K562 (cell line): ENCODE data around the gene CLDN12. TPM values are rescaled to one million over a fixed set of nuclear protein-coding genes. Genes with fewer than 3 reads are reported as not detected.

Source experiments
- ATAC-seq: fragments of 200-7000 bp; cut with Tn5 transposase; 3 replicates; pipeline ENCODE4 v1.9.1; 2020; ENCODE audit warnings: moderate library complexity
- BruUV-seq: library from RNA; stranded (reverse); fragments of 400-500 nt; replicated peaks from 2 replicates; lab custom pipeline; 2021; lab: Mats Ljungman, UMichigan
- CTCF ChIA-PET: fragments of 300-600 bp; formaldehyde crosslinking; extraction: SDS; loops from one replicate; lab custom pipeline; 2021; ENCODE audit warnings: low intra/inter-chr PET ratio; lab: Yijun Ruan, JAX
- POLR2A ChIA-PET: fragments of 300-600, 350-650 bp; sonication (Branson Sonifier 250); formaldehyde crosslinking; extraction: SDS; loops from one replicate; lab custom pipeline; 2021; ENCODE audit warnings: antibody characterized with exemption, inconsistent platforms; lab: Yijun Ruan, JAX
- DNase-seq, 4 experiments: peaks; one replicate each; pipeline versions ENCODE4 v3.0.0 to v3.0.0-alpha.2; 2011 to 2018; ENCODE audit warnings: low spot score in 3 of 4, mixed read lengths in 3 of 4; ENCODE audit errors: extremely low read depth in 1 of 4
- FAIRE-seq: peaks from 2 replicates; lab custom pipeline; 2011; peaks lifted over from hg19 to GRCh38; lab: Jason Lieb, UNC
- H2AFZ ChIP-seq: 2 replicates; pipeline ENCODE4 v1.6.0; 2011; ENCODE audit warnings: low read depth, low read length, control low read depth, inconsistent platforms
- H3K27ac ChIP-seq: fragments of 200-600 bp; 3 replicates; pipeline ENCODE4 v1.8.0; 2011; ENCODE audit warnings: low read depth, mild to moderate bottlenecking, control low read depth, inconsistent platforms, low read length, moderate library complexity, mixed read lengths; ENCODE audit errors: extremely low read depth
- H3K27me3 ChIP-seq, 2 experiments: fragments of 300-600 bp in 1 of 2; 2 replicates in 1 of 2; 3 replicates in 1 of 2; pipeline versions ENCODE4 v1.6.0 to v1.8.0; 2011; ENCODE audit warnings: inconsistent platforms in 2 of 2, low read length in 2 of 2, mild to moderate bottlenecking in 1 of 2, mixed read lengths in 1 of 2, moderate library complexity in 1 of 2; ENCODE audit not compliant: control insufficient read depth in 2 of 2, insufficient read depth in 2 of 2
- H3K36me3 ChIP-seq: fragments of 300-600 bp; 3 replicates; pipeline ENCODE4 v1.8.0; 2011; ENCODE audit warnings: mild to moderate bottlenecking, low read length, inconsistent platforms; ENCODE audit not compliant: control insufficient read depth, insufficient read depth
- H3K4me1 ChIP-seq, 2 experiments: fragments of 200-600 bp in 1 of 2; replicated peaks in 1 of 2; 2 replicates in 1 of 2; 3 replicates in 1 of 2; pipeline versions ENCODE4 v1.5.1 to v1.8.0; 2011; ENCODE audit warnings: inconsistent platforms in 2 of 2, low read length in 2 of 2, mild to moderate bottlenecking in 1 of 2, mixed read lengths in 1 of 2, moderate library complexity in 1 of 2; ENCODE audit not compliant: control insufficient read depth in 2 of 2, insufficient read depth in 2 of 2
- H3K4me2 ChIP-seq: 2 replicates; pipeline ENCODE4 v1.6.1; 2011; ENCODE audit warnings: low read length, control low read depth, inconsistent platforms, mixed read lengths; ENCODE audit not compliant: insufficient read depth
- H3K4me3 ChIP-seq: fragments of 200-600 bp; sonication (generic), shearing (Covaris generic); 2 replicates; pipeline ENCODE4 v1.5.1; 2016; ENCODE audit warnings: control low read depth, inconsistent platforms
- H3K79me2 ChIP-seq: fragments of 200-600 bp; 3 replicates; pipeline ENCODE4 v1.8.0; 2011; ENCODE audit warnings: low read length, inconsistent platforms; ENCODE audit not compliant: control insufficient read depth, insufficient read depth
- H3K9ac ChIP-seq, 2 experiments: 2 replicates each; pipeline versions ENCODE4 v1.6.0 to v1.6.1; 2011; ENCODE audit warnings: low read depth in 2 of 2, low read length in 2 of 2, control low read depth in 1 of 2, inconsistent platforms in 1 of 2, mild to moderate bottlenecking in 1 of 2, mixed read lengths in 1 of 2; ENCODE audit not compliant: insufficient read depth in 1 of 2
- H3K9me1 ChIP-seq: one replicate; pipeline ENCODE4 v1.6.0; 2011; ENCODE audit warnings: inconsistent platforms, mild to moderate bottlenecking, low read length, moderate library complexity; ENCODE audit not compliant: control insufficient read depth, insufficient read depth
- H3K9me3 ChIP-seq: replicated peaks from 2 replicates; pipeline ENCODE4 v1.5.1; 2011; ENCODE audit warnings: low read depth, low read length, inconsistent platforms; ENCODE audit not compliant: control insufficient read depth, insufficient read depth
- H4K20me1 ChIP-seq: replicated peaks from 2 replicates; pipeline ENCODE4 v1.6.1; 2011; ENCODE audit warnings: low read length, inconsistent platforms, mixed read lengths; ENCODE audit not compliant: control insufficient read depth, insufficient read depth
- DMBX1 ChIP-seq: fragments of 250-450 bp; sonication (Bioruptor Pico); IDR thresholded peaks from 2 replicates; pipeline ENCODE4 v1.8.0; 2022; ENCODE audit warnings: inconsistent platforms, mild to moderate bottlenecking, moderate library complexity, borderline replicate concordance
- GTF3C2 ChIP-seq: IDR thresholded peaks from 3 replicates; pipeline ENCODE4 v1.6.1; 2011; ENCODE audit warnings: borderline replicate concordance, mild to moderate bottlenecking, moderate library complexity; ENCODE audit not compliant: insufficient read length; ENCODE audit errors: extremely low read depth
- HNRNPK ChIP-seq: fragments of 200-400 bp; formaldehyde crosslinking; IDR thresholded peaks from one replicate; pipeline ENCODE4 v1.6.1; 2018; ENCODE audit warnings: mild to moderate bottlenecking, low read depth, low read length; ENCODE audit not compliant: poor library complexity, severe bottlenecking
- NFATC3 ChIP-seq: fragments of 450-650 bp; IDR thresholded peaks from 2 replicates; pipeline ENCODE4 v1.6.1; 2017; ENCODE audit warnings: mild to moderate bottlenecking
- SNRNP70 ChIP-seq: fragments of 200-400 bp; formaldehyde crosslinking; optimal IDR thresholded peaks from 2 replicates; pipeline ENCODE3; 2017; ENCODE audit warnings: low read depth, low read length
- SREBF2 ChIP-seq: sonication (generic); formaldehyde crosslinking; IDR thresholded peaks from 2 replicates; pipeline ENCODE4 v1.4.0; 2020; ENCODE audit warnings: mild to moderate bottlenecking, missing genetic modification reagents
- STAT5A ChIP-seq: IDR thresholded peaks from 2 replicates; pipeline ENCODE4 v1.6.1; 2012; ENCODE audit warnings: low read length, inconsistent platforms, borderline replicate concordance
- TAF7 ChIP-seq: fragments of 450-650 bp; IDR thresholded peaks from 2 replicates; pipeline ENCODE4 v1.6.1; 2016; ENCODE audit warnings: missing genetic modification characterization, missing compliant biosample characterization
- TEAD4 ChIP-seq, 2 experiments: sonication (generic) in 1 of 2; formaldehyde crosslinking in 1 of 2; IDR thresholded peaks; 2 replicates each; pipeline versions ENCODE4 v1.6.1 to v1.8.0; 2012 to 2022; ENCODE audit warnings: borderline replicate concordance in 1 of 2, inconsistent platforms in 1 of 2, low read length in 1 of 2, mild to moderate bottlenecking in 1 of 2, missing genetic modification reagents in 1 of 2
- TFAP4 ChIP-seq: sonication (generic); formaldehyde crosslinking; IDR thresholded peaks from 2 replicates; pipeline ENCODE4 v1.8.0; 2022; ENCODE audit warnings: missing genetic modification reagents, mild to moderate bottlenecking, moderate library complexity, borderline replicate concordance
- ZBTB26 ChIP-seq: fragments of 450-650 bp; formaldehyde crosslinking; IDR thresholded peaks from 2 replicates; pipeline ENCODE4 v1.4.0; 2022; ENCODE audit warnings: missing genetic modification characterization
- in situ Hi-C: fragments of 300-500 bp; cut with MboI; formaldehyde crosslinking; loops from 4 replicates; pipeline ENCODE4 v1.15.0; 2018; ENCODE audit warnings: inconsistent platforms, mixed read lengths
- intact Hi-C: fragments of 100-400 bp; cut with micrococcal nuclease; formaldehyde crosslinking; loops from 2 replicates; pipeline ENCODE4 v1.14.2; 2022
- polyA plus RNA-seq, 8 experiments: library from polyadenylated mRNA; depleted of rRNA in 4 of 8; stranded (reverse) in 5 of 8; unstranded in 3 of 8; fragments of >200 nt; fragmentation: Nextera tagmentation in 2 of 8; fragmentation: Illumina TruSeq in 1 of 8; extraction: Ambion mirVana in 2 of 8; extraction: Trizol in 1 of 8; gene quantifications; 2 replicates each; pipeline versions ENCODE4 v1.2.1 to v1.2.3, GENCODE V29; 2011 to 2014; ENCODE audit warnings: inconsistent platforms in 1 of 8, missing spikeins in 1 of 8
- total RNA-seq, 7 experiments: library from RNA; depleted of rRNA in 6 of 7; stranded (reverse); fragments of >200 nt in 6 of 7; fragmentation: Illumina TruSeq in 2 of 7; extraction: Trizol in 2 of 7; gene quantifications; 2 replicates each; pipeline versions ENCODE4 v1.2.1 to v1.2.3, GENCODE V29; 2011 to 2021; ENCODE audit warnings: low replicate concordance in 1 of 7

The CLDN12 gene
- total and polyA plus RNA-seq, 9 of the 15 experiments (the other 6 are each of a cell fraction or from before 2014, with no cell fraction given), result 5.8 to 42.2 (median 15.8) TPM

DNA sequence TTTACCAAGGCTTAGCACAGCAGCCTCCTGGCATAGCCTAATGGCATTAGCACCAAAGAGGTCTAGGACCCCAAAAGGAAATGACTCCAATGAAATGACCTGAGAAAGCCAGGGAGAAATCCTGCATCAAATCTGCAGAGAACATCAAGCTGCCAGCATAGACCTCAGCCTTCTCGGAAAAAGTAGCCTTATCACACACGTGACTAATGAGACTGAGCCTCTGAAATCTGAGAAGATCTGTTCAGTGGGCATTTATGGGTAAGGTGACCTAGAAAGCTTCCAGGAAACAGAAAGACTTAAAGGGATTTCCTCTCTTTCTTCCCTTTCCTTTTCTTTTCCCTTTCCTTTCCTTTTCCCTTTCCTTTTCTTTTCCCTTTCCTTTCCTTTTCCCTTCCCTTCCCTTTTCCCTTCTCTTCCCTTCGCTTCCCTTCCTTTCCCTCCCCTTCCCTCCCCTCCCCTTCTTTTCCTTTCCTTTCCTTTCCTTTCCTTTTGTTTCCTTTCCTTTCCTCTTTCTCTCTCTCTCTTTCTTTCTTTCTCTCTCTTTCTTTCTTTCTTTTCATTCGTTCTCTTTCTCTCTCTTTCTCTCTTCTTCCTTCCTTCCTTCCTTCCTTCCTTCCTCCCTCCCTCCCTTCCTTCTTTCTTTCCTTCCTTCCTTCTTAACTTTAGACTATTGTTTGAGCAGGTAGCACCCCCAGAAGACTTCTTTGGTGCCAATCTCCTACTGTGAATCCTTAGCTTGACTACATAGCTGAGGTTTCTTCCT, 43.1 kb downstream of the CLDN12 start (continued):
- no peak for TF ChIP-seq TFAP4 (CRISPR knock-in tag)

- Histone ChIP-seq H3K9me3 (no peaks in the 10 kb centered on the region), H3K4me2 (no peak overlapping the region), H3K4me1 (no peaks in the 10 kb centered on the region), H3K36me3 (no peaks in the 10 kb centered on the region), H3K27me3 (no peaks in the 10 kb centered on the region), H4K20me1 (no peaks in the 10 kb centered on the region), H2AFZ (no peak overlapping the region), H3K9me1 (no peaks in the 10 kb centered on the region), H3K79me2 (no peaks in the 10 kb centered on the region), H3K27ac (no peak overlapping the region), H3K9ac (no peak overlapping the region), H3K4me3 (no peak overlapping the region)
- no TSS peak for BruUV-seq
- DNase-seq (no peak), FAIRE-seq (no peak), ATAC-seq (no peak)
- intact Hi-C loops (no loop called here), in situ Hi-C loops (no loop called here)
- TF ChIP-seq SNRNP70 (no peak), SREBF2 (CRISPR knock-in tag) (no peak), NFATC3 (no peak), HNRNPK (no peak), DMBX1 (CRISPR knock-in tag) (no peak), GTF3C2 (no peak), ZBTB26 (CRISPR knock-in tag) (no peak), TEAD4 (IDR thresholded peaks at IDR 0.05; ENCODE audit: low read length) (no peak), TEAD4 (CRISPR knock-in tag; IDR thresholded peaks at IDR 0.05; ENCODE audit: borderline replicate concordance) (no peak), TAF7 (tag) (no peak), STAT5A (no peak)
- ChIA-PET CTCF (no interaction called here), POLR2A (no interaction called here)
Observed at GRCh38 chr7:90453259-90453891, 50.1 kb downstream of the CLDN12 start.
